PC-3 (cell line): ENCODE data around the gene TMEM62. TPM values are rescaled to one million over a fixed set of nuclear protein-coding genes. Genes with fewer than 3 reads are reported as not detected.

Source experiments
- ATAC-seq: fragments of 200-7000 bp; cut with Tn5 transposase; 2 replicates; pipeline ENCODE4 v1.9.1; 2020; ENCODE audit warnings: mild to moderate bottlenecking, moderate library complexity
- BruUV-seq: library from RNA; stranded (reverse); fragments of 400-500 nt; replicated peaks from 2 replicates; lab custom pipeline; 2021; lab: Mats Ljungman, UMichigan
- CTCF ChIA-PET: fragments of 300-600 bp; sonication (Branson Sonifier 250); formaldehyde crosslinking; loops from one replicate; lab custom pipeline; 2022; ENCODE audit warnings: antibody characterized with exemption; lab: Charles Lee
- POLR2A ChIA-PET: fragments of 300-600 bp; sonication (Branson Sonifier 250); formaldehyde crosslinking; loops from one replicate; lab custom pipeline; 2022; ENCODE audit warnings: antibody characterized with exemption; ENCODE audit not compliant: unreplicated experiment; lab: Charles Lee
- DNase-seq: peaks from one replicate; pipeline ENCODE4 v3.0.0-alpha.2; 2015
- H2AFZ ChIP-seq: fragments of 300-600 bp; sonication (generic); 2 replicates; pipeline ENCODE4 v1.6.0; 2016; ENCODE audit warnings: antibody characterized with exemption, low read length
- H3F3A ChIP-seq: fragments of 300-600 bp; sonication (generic); one replicate; pipeline ENCODE4 v1.6.0; 2017; ENCODE audit warnings: antibody characterized with exemption, low read length, control low read depth, mild to moderate bottlenecking; ENCODE audit not compliant: unreplicated experiment
- H3K27ac ChIP-seq: fragments of 300-600 bp; sonication (generic); 2 replicates; pipeline ENCODE4 v1.5.1; 2016; ENCODE audit warnings: mild to moderate bottlenecking, low read length
- H3K27me3 ChIP-seq: fragments of 300-600 bp; sonication (generic); 2 replicates; pipeline ENCODE4 v1.6.1; 2016; ENCODE audit warnings: low read length, mixed read lengths
- H3K36me3 ChIP-seq: fragments of 300-600 bp; sonication (generic); 2 replicates; pipeline ENCODE4 v1.6.1; 2016; ENCODE audit warnings: low read depth, mixed run types, low read length, mixed read lengths
- H3K4me1 ChIP-seq: fragments of 300-600 bp; sonication (generic); 2 replicates; pipeline ENCODE4 v1.5.1; 2016; ENCODE audit warnings: low read length; ENCODE audit not compliant: insufficient read depth
- H3K4me2 ChIP-seq: fragments of 300-600 bp; sonication (generic); 2 replicates; pipeline ENCODE4 v1.6.0; 2016; ENCODE audit warnings: low read length
- H3K4me3 ChIP-seq: fragments of 300-600 bp; sonication (generic); 2 replicates; pipeline ENCODE4 v1.5.1; 2016; ENCODE audit warnings: mild to moderate bottlenecking, low read length, mixed read lengths
- H3K79me2 ChIP-seq: fragments of 300-600 bp; sonication (generic); 2 replicates; pipeline ENCODE4 v1.6.1; 2017; ENCODE audit warnings: low read length, mixed read lengths
- H3K9ac ChIP-seq: fragments of 300-600 bp; sonication (generic); 2 replicates; pipeline ENCODE4 v1.6.0; 2016; ENCODE audit warnings: mild to moderate bottlenecking, low read length
- H3K9me2 ChIP-seq: fragments of 300-600 bp; sonication (generic); replicated peaks from 2 replicates; pipeline ENCODE4 v1.6.1; 2016; ENCODE audit warnings: mixed run types, low read length, mixed read lengths
- H3K9me3 ChIP-seq: fragments of 300-600 bp; sonication (generic); 2 replicates; pipeline ENCODE4 v1.6.1; 2016; ENCODE audit warnings: low read length, mixed read lengths
- H4K20me1 ChIP-seq: fragments of 300-600 bp; sonication (generic); 2 replicates; pipeline ENCODE4 v1.6.1; 2016; ENCODE audit warnings: low read length, mixed read lengths
- EZH2 ChIP-seq: fragments of 300-600 bp; sonication (generic); IDR thresholded peaks from one replicate; pipeline ENCODE4 v1.6.1; 2017; ENCODE audit warnings: antibody characterized with exemption, mild to moderate bottlenecking, low read length; ENCODE audit not compliant: unreplicated experiment
- EZH2phosphoT487 ChIP-seq: fragments of 300-600 bp; sonication (generic); IDR thresholded peaks from 2 replicates; pipeline ENCODE4 v1.6.1; 2018; ENCODE audit warnings: mild to moderate bottlenecking, antibody characterized with exemption, low read length, borderline replicate concordance
- intact Hi-C: fragments of 100-400 bp; cut with micrococcal nuclease; formaldehyde crosslinking; loops from 2 replicates; pipeline ENCODE4 v1.9.0; 2023
- total RNA-seq: library from RNA; depleted of rRNA; stranded (reverse); fragments of >200 nt; gene quantifications from 2 replicates; pipeline ENCODE4 v1.2.3, GENCODE V29; 2014
- TF ChIP-seq, protein P1 (sequence below): fragments of 300-600 bp; sonication (generic); conservative IDR thresholded peaks from 2 replicates; pipeline ENCODE4 v1.5.1; 2017; ENCODE audit warnings: antibody characterized with exemption, low read depth, mild to moderate bottlenecking, low read length

The TMEM62 gene
- total RNA-seq, 1 experiment from 2014 or later: 19.6 TPM

DNA sequence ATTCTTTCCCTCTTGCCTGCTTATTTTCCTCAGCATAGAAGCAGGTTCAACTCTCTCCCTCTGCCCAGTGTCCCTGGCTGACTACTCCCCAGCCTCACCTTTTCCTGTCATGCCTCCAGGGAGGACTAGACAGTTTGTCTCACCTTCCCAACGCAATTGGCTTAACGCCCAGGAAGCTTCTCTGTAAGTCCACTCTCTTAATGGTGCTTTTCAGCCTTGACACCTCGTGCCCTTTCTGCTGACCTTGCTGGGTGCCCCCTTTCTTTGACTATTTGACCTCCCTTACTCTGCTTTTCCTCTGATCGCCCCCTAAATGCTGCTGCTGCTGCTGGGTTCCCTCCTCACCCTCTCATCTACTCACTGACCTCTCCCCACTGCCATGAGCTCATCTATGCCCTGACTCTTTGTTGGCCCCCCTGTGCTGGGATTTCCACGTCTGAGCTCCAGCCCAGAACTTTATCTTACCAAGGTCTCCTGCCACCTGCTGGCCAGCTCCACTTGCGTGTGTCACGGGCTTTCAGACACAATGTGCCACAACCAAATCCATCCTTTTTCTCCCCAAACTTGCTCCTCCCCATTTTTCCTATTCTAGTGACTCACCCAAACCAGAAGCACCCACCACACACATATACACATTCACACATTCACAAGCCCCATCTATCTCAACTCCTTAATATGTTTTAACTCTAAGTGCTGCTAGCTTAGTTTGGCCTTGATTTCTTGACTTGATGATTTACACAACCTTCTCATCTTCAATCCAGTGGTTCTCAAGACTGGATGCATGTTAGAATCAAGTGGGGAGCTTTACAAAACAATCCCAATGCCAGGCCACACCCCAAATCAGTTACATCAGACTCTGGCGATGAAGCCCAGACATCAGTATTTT lies 70.9 kb downstream of the TMEM62 start:
- intact Hi-C loops: loop anchor here (1.0 kb wide), 1 partner anchor 17 kb away; no protein-coding TSS in a partner anchor
- POLR2A ChIA-PET: no interaction called here

GRCh38 chr15:43206054-43206453 lies 72.7 kb downstream of the TMEM62 start:
- no peak for TF ChIP-seq EZH2phosphoT487
- TF ChIP-seq EZH2: no peak
- TF ChIP-seq, protein P1, sequence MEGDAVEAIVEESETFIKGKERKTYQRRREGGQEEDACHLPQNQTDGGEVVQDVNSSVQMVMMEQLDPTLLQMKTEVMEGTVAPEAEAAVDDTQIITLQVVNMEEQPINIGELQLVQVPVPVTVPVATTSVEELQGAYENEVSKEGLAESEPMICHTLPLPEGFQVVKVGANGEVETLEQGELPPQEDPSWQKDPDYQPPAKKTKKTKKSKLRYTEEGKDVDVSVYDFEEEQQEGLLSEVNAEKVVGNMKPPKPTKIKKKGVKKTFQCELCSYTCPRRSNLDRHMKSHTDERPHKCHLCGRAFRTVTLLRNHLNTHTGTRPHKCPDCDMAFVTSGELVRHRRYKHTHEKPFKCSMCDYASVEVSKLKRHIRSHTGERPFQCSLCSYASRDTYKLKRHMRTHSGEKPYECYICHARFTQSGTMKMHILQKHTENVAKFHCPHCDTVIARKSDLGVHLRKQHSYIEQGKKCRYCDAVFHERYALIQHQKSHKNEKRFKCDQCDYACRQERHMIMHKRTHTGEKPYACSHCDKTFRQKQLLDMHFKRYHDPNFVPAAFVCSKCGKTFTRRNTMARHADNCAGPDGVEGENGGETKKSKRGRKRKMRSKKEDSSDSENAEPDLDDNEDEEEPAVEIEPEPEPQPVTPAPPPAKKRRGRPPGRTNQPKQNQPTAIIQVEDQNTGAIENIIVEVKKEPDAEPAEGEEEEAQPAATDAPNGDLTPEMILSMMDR: no peak
- Histone ChIP-seq H3K27me3 (no peaks in the 10 kb centered on the region), H3F3A (no peaks in the 10 kb centered on the region), H3K79me2 (no peaks in the 10 kb centered on the region), H3K9me3 (no peaks in the 10 kb centered on the region), H3K36me3 (no peaks in the 10 kb centered on the region), H2AFZ (no peak overlapping the region), H3K27ac (no peak overlapping the region), H3K4me3 (no peak overlapping the region), H4K20me1 (no peaks in the 10 kb centered on the region), H3K9me2 (no peaks in the 10 kb centered on the region), H3K4me2 (no peak overlapping the region), H3K9ac (no peak overlapping the region), H3K4me1 (peaks cover 7% of the 10 kb centered on the region; the same call in 1 of the 2 replicates)
- intact Hi-C loops: no loop called here
- BruUV-seq: no TSS peak
- ATAC-seq (no peak), DNase-seq (no peak)
- ChIA-PET POLR2A (no interaction called here), CTCF (no interaction called here)

More for the DNA sequence above, 70.9 kb downstream of the TMEM62 start:
- DNase-seq (peak; percentile 73), ATAC-seq (peak; percentile 88)
- no peak overlapping the region for H3K9ac ChIP-seq
- no peaks in the 10 kb centered on the region for H4K20me1 ChIP-seq
- no peak overlapping the region for H3K4me3 ChIP-seq
- H3K4me2 ChIP-seq: no peak overlapping the region
- H3K79me2 ChIP-seq: no peaks in the 10 kb centered on the region
- no peaks in the 10 kb centered on the region for H3K27me3 ChIP-seq
- no peak overlapping the region for H3K27ac ChIP-seq
- H2AFZ ChIP-seq: peak overlapping the region; percentile 24; the same call in 1 of the 2 replicates
- no peaks in the 10 kb centered on the region for H3K36me3 ChIP-seq
- H3F3A ChIP-seq: no peaks in the 10 kb centered on the region
- TF ChIP-seq, protein P1: peak; percentile 92
- TF ChIP-seq EZH2 (no peak), EZH2phosphoT487 (no peak)
- H3K9me3 ChIP-seq: no peaks in the 10 kb centered on the region
- no peaks in the 10 kb centered on the region for H3K9me2 ChIP-seq
- BruUV-seq: no TSS peak
- H3K4me1 ChIP-seq: peaks cover 7% of the 10 kb centered on the region; the same call in 1 of the 2 replicates
- CTCF ChIA-PET: interaction anchor here (0.6 to 1.1 kb wide), 9 partner anchors 12 to 467 kb away, joined by 3 to 13 read pairs (median 4); no protein-coding TSS in a partner anchor

DNA sequence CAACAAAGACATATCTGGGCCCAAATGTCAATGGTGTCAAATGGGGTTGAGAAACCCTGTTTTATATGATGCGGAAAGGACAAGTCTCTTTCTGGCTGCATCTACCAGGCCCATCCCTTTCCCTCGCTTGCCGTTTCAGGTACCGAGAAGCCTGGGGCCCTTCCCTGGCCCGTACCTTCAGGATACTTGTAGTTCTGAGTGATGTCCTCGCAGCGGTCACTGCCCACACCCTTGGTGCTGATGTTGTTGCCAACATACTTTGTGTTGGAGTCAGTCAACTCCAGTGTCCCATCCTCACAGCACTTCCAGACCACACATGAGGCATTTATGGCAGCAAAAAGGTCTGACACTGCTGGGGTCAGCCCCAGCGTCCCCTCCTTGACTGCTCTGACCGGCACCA lies 73.6 kb downstream of the TMEM62 start:
- H3K9me3 ChIP-seq: no peaks in the 10 kb centered on the region
- no peak overlapping the region for H3K27ac ChIP-seq
- ChIA-PET CTCF (no interaction called here), POLR2A (no interaction called here)
- DNase-seq: no peak
- no peaks in the 10 kb centered on the region for H4K20me1 ChIP-seq
- BruUV-seq: no TSS peak
- H2AFZ ChIP-seq: no peak overlapping the region
- no peak overlapping the region for H3K9ac ChIP-seq
- H3K4me2 ChIP-seq: no peak overlapping the region
- no peaks in the 10 kb centered on the region for H3K27me3 ChIP-seq
- no peaks in the 10 kb centered on the region for H3K9me2 ChIP-seq
- H3K4me1 ChIP-seq: peaks cover 7% of the 10 kb centered on the region; the same call in 1 of the 2 replicates
- intact Hi-C loops: no loop called here
- no peak for TF ChIP-seq EZH2phosphoT487
- TF ChIP-seq EZH2: no peak
- TF ChIP-seq, protein P1: no peak
- no peaks in the 10 kb centered on the region for H3K36me3 ChIP-seq
- H3K4me3 ChIP-seq: no peak overlapping the region
- H3F3A ChIP-seq: no peaks in the 10 kb centered on the region
- no peaks in the 10 kb centered on the region for H3K79me2 ChIP-seq
- no peak for ATAC-seq
